HFFc6 (cell line): ENCODE measurements around the gene FUT4. TPM values are rescaled to one million over a fixed set of nuclear protein-coding genes. Genes with fewer than 3 reads are reported as not detected.

Source experiments
- DNase-seq: peaks from one replicate; pipeline ENCODE4 v3.0.0-alpha.2; 2018
- H3K27ac Mint-ChIP-seq: 2 replicates; pipeline ENCODE4 v1.8.0; 2020; ENCODE audit warnings: mild to moderate bottlenecking, mixed read lengths
- H3K27me3 Mint-ChIP-seq: 2 replicates; pipeline ENCODE4 v1.8.0; 2021; ENCODE audit warnings: mild to moderate bottlenecking, moderate library complexity, mixed read lengths; ENCODE audit not compliant: insufficient read depth
- H3K36me3 Mint-ChIP-seq: 2 replicates; pipeline ENCODE4 v1.8.0; 2021; ENCODE audit warnings: low read depth, mixed read lengths
- H3K4me1 Mint-ChIP-seq: 2 replicates; pipeline ENCODE4 v1.8.0; 2020; ENCODE audit warnings: low read depth, mixed read lengths
- H3K4me3 Mint-ChIP-seq: 2 replicates; pipeline ENCODE4 v1.8.0; 2020; ENCODE audit warnings: mild to moderate bottlenecking, moderate library complexity, mixed read lengths
- H3K9me3 Mint-ChIP-seq: 2 replicates; pipeline ENCODE4 v1.8.0; 2020; ENCODE audit warnings: mild to moderate bottlenecking, mixed read lengths
- CTCF ChIP-seq: fragments of 200-600 bp; sonication (generic); IDR thresholded peaks from 2 replicates; pipeline ENCODE4 v1.5.0; 2021; ENCODE audit warnings: antibody characterized with exemption, mild to moderate bottlenecking
- total RNA-seq, 6 experiments: library from RNA; stranded (reverse); fragmentation: NEBNext Ultra II Directional; extraction: Animal tissue kit (Norgen Biotek cat#: 25700); gene quantifications; 2 replicates in 1 of 6; 3 replicates in 5 of 6; pipeline ENCODE4 v1.2.3, GENCODE V29; 2021

Gene FUT4
- total RNA-seq, 6 experiments from 2014 or later, result 0.85 to 3.3 (median 3.0) TPM

- H3K27ac Mint-ChIP-seq, result no peak overlapping the region
- DNase-seq, result peak; percentile 16
- no peaks in the 10 kb centered on the region for H3K36me3 Mint-ChIP-seq
- H3K4me3 Mint-ChIP-seq, result no peak overlapping the region
- H3K4me1 Mint-ChIP-seq, result peaks cover 14% of the 10 kb centered on the region
- H3K9me3 Mint-ChIP-seq, result no peaks in the 10 kb centered on the region
- H3K27me3 Mint-ChIP-seq, result peaks cover 8% of the 10 kb centered on the region
- TF ChIP-seq CTCF, result no peak
These were observed 18.0 kb upstream of the FUT4 start for GRCh38 chr11:94525546-94526324.

- peaks cover 8% of the 10 kb centered on the region for H3K27me3 Mint-ChIP-seq
These were observed 16.9 kb upstream of the FUT4 start for GRCh38 chr11:94526645-94527438.

GRCh38 chr11:94528551-94528950 is 15.2 kb upstream of the FUT4 start:
- Mint-ChIP-seq H3K27me3 (peaks cover 11% of the 10 kb centered on the region), H3K36me3 (no peaks in the 10 kb centered on the region), H3K4me3 (no peak overlapping the region), H3K4me1 (peaks cover 14% of the 10 kb centered on the region), H3K9me3 (no peaks in the 10 kb centered on the region), H3K27ac (no peak overlapping the region)
- DNase-seq, result no peak
- TF ChIP-seq CTCF, result no peak

More at GRCh38 chr11:94526645-94527438, 16.9 kb upstream of the FUT4 start:
- H3K4me3 Mint-ChIP-seq, result no peak overlapping the region
- no peaks in the 10 kb centered on the region for H3K9me3 Mint-ChIP-seq
- no peak for TF ChIP-seq CTCF
- peaks cover 14% of the 10 kb centered on the region for H3K4me1 Mint-ChIP-seq
- DNase-seq, result no peak
- no peak overlapping the region for H3K27ac Mint-ChIP-seq
- H3K36me3 Mint-ChIP-seq, result no peaks in the 10 kb centered on the region

- H3K27me3 Mint-ChIP-seq, result peaks cover 11% of the 10 kb centered on the region
- H3K36me3 Mint-ChIP-seq, result no peaks in the 10 kb centered on the region
- DNase-seq, result no peak
- H3K4me3 Mint-ChIP-seq, result no peak overlapping the region
- peaks cover 5% of the 10 kb centered on the region; the same call in 1 of the 2 replicates for H3K4me1 Mint-ChIP-seq
- no peak overlapping the region for H3K27ac Mint-ChIP-seq
- TF ChIP-seq CTCF, result no peak
- H3K9me3 Mint-ChIP-seq, result no peaks in the 10 kb centered on the region
These were observed 11.5 kb upstream of the FUT4 start for GRCh38 chr11:94532211-94532610.

- peaks cover 11% of the 10 kb centered on the region; the same call in 1 of the 2 replicates for H3K4me1 Mint-ChIP-seq
- H3K4me3 Mint-ChIP-seq, result no peak overlapping the region
- no peaks in the 10 kb centered on the region for H3K9me3 Mint-ChIP-seq
- H3K27ac Mint-ChIP-seq, result no peak overlapping the region
- no peaks in the 10 kb centered on the region for H3K36me3 Mint-ChIP-seq
- peaks cover 11% of the 10 kb centered on the region for H3K27me3 Mint-ChIP-seq
- DNase-seq, result no peak
- no peak for TF ChIP-seq CTCF
These were observed 10.5 kb upstream of the FUT4 start for GRCh38 chr11:94533206-94533605.
